NCI-H446 treated with DMSO at 0.1 percent for 48 hours (cell line): Measurements from ENCODE around the gene NUP98.
"Not testable (repeated sequence)": the region's sequence is repeated elsewhere in the genome, so short reads cannot be mapped to it uniquely, and the experiment has no call there.

Experiments used
- DNase-seq: peaks from one replicate; lab custom pipeline; 2025; lab: John Stamatoyannopoulos, UW

The NUP98 gene

GRCh38 chr11:3669742-3670183 lies 127.6 kb downstream of the NUP98 start:
- DNase-seq: no peak

GRCh38 chr11:3669128-3669527 lies 128.2 kb downstream of the NUP98 start:
- no peak for DNase-seq

- no peak for DNase-seq
Measured at GRCh38 chr11:3667149-3668035, 130.0 kb downstream of the NUP98 start.

- DNase-seq: no peak
Measured at GRCh38 chr11:3666023-3666530, 131.3 kb downstream of the NUP98 start.

- no peak for DNase-seq
Measured at GRCh38 chr11:3665336-3666022, 131.9 kb downstream of the NUP98 start.

- no peak for DNase-seq
Measured at GRCh38 chr11:3664032-3664630, 133.2 kb downstream of the NUP98 start.

- no peak for DNase-seq
Measured at GRCh38 chr11:3662856-3663255, 134.5 kb downstream of the NUP98 start.

GRCh38 chr11:3660960-3661359 lies 136.4 kb downstream of the NUP98 start:
- DNase-seq: no peak

GRCh38 chr11:3659595-3660515 lies 137.5 kb downstream of the NUP98 start:
- no peak for DNase-seq

- DNase-seq: no peak
Measured at GRCh38 chr11:3658252-3658651, 139.1 kb downstream of the NUP98 start.

GRCh38 chr11:3657331-3657730 lies 140.0 kb downstream of the NUP98 start:
- DNase-seq: not testable (repeated sequence)

- DNase-seq: no peak
Measured at GRCh38 chr11:3655547-3655946, 141.8 kb downstream of the NUP98 start.

- DNase-seq: not testable (repeated sequence)
Measured at GRCh38 chr11:3652514-3652913, 144.8 kb downstream of the NUP98 start.

- DNase-seq: not testable (repeated sequence)
Measured at GRCh38 chr11:3649374-3649773, 148.0 kb downstream of the NUP98 start.

- DNase-seq: not testable (repeated sequence)
Measured at GRCh38 chr11:3648843-3649242, 148.5 kb downstream of the NUP98 start.

GRCh38 chr11:3645552-3645951 lies 151.8 kb downstream of the NUP98 start:
- no peak for DNase-seq

GRCh38 chr11:3644817-3645235 lies 152.5 kb downstream of the NUP98 start, which contains the start of gene ART1:
TSS of gene ART1 (plus strand) at chr11:3645128. CDS start at chr11:3659214, 14,086 bp downstream.
- DNase-seq: no peak

GRCh38 chr11:3643102-3643546 lies 154.2 kb downstream of the NUP98 start:
- DNase-seq: not testable (repeated sequence)

GRCh38 chr11:3642071-3642951 lies 155.0 kb downstream of the NUP98 start:
- no peak for DNase-seq

- no peak for DNase-seq
Measured at GRCh38 chr11:3641701-3642070, 155.7 kb downstream of the NUP98 start, which contains the start of gene ART5. TSS of gene ART5 (minus strand) at chr11:3641992. CDS start at chr11:3641862, 130 bp downstream.
